Esophagus squamous epithelium (tissue), 5 donors: ENCODE results near the gene INSYN2B. TPM values are rescaled to one million over a fixed set of nuclear protein-coding genes. Genes with fewer than 3 reads are reported as not detected.

Experiments
- DNase-seq: peaks from one replicate; lab custom pipeline; 2025; lab: John Stamatoyannopoulos, UW
- H3K27ac ChIP-seq, 4 donors: fragments of 200-600 bp; sonication (generic); one replicate each; pipeline ENCODE4 v1.5.1; 2016 to 2019; ENCODE audit warnings: mild to moderate bottlenecking in 1 of 4
- H3K27me3 ChIP-seq, 4 donors: fragments of 200-600 bp; sonication (generic); 1 replicate in 3 of 4; 2 replicates in 1 of 4; pipeline versions ENCODE4 v1.5.1 to v1.6.0; 2017 to 2021; ENCODE audit warnings: antibody characterized with exemption in 1 of 4
- H3K36me3 ChIP-seq, 3 donors: fragments of 200-600 bp; sonication (generic); one replicate each; pipeline ENCODE4 v1.5.1; 2016 to 2019
- H3K4me1 ChIP-seq, 3 donors: fragments of 200-600 bp; sonication (generic); one replicate each; pipeline ENCODE4 v1.5.1; 2017 to 2019
- H3K4me3 ChIP-seq, 4 donors: fragments of 200-600 bp; sonication (generic); 1 replicate in 3 of 4; 2 replicates in 1 of 4; pipeline ENCODE4 v1.5.1; 2016 to 2019; ENCODE audit warnings: mild to moderate bottlenecking in 2 of 4, moderate library complexity in 1 of 4
- H3K9me3 ChIP-seq, 3 donors: fragments of 200-600 bp; sonication (generic); one replicate each; pipeline ENCODE4 v1.5.1; 2016 to 2019
- CTCF ChIP-seq, 6 experiments: fragments of 450-650 bp in 4 of 6; fragments of 200-600 bp in 2 of 6; sonication (generic) in 2 of 6; IDR thresholded peaks; one replicate each; pipeline ENCODE4 v1.5.1; 2016 to 2019; ENCODE audit warnings: antibody characterized with exemption in 6 of 6, mild to moderate bottlenecking in 4 of 6, moderate library complexity in 4 of 6
- POLR2A ChIP-seq, 4 donors: fragments of 450-650 bp; IDR thresholded peaks; one replicate each; pipeline ENCODE4 v1.6.1; 2017; ENCODE audit warnings: antibody characterized with exemption in 4 of 4, mild to moderate bottlenecking in 4 of 4, moderate library complexity in 3 of 4
- WGBS, 2 donors: methylation state at CpG; one replicate each; pipeline ENCODE4 v1.1.5; 2018; 5-methylcytosine and 5-hydroxymethylcytosine counted together
- intact Hi-C: fragments of 100-400 bp; cut with DNase I; formaldehyde crosslinking; loops from one replicate; pipeline ENCODE4 v1.15.0; 2022
- total RNA-seq, 4 donors: library from RNA; depleted of rRNA; stranded (reverse); fragments of >200 nt; gene quantifications; one replicate each; pipeline ENCODE4 v1.1.0, GENCODE V29; 2016
- donor health status: DM: yes; HTN: yes; CAD: no.

Gene INSYN2B
- total RNA-seq, 4 donors from 2014 or later: 0.09 TPM; not detected in 3

- H3K4me3 ChIP-seq: no peak overlapping the region
- no peaks in the 10 kb centered on the region for H3K4me1 ChIP-seq
- H3K27me3 ChIP-seq: no peaks in the 10 kb centered on the region
- H3K36me3 ChIP-seq: no peaks in the 10 kb centered on the region
- DNase-seq: no peak
- intact Hi-C loops: no loop called here
- no peaks in the 10 kb centered on the region for H3K9me3 ChIP-seq
- no peak overlapping the region for H3K27ac ChIP-seq
- TF ChIP-seq POLR2A (IDR thresholded peaks at IDR 0.05) (no peak), CTCF (IDR thresholded peaks at IDR 0.05) (no peak)
These were observed 147.4 kb downstream of the INSYN2B start for GRCh38 chr5:169832845-169833244.

GRCh38 chr5:169832304-169832703 is 148.0 kb downstream of the INSYN2B start:
- Histone ChIP-seq H3K4me3 (no peak overlapping the region), H3K27ac (no peak overlapping the region), H3K27me3 (no peaks in the 10 kb centered on the region), H3K36me3 (no peaks in the 10 kb centered on the region), H3K9me3 (no peaks in the 10 kb centered on the region), H3K4me1 (no peaks in the 10 kb centered on the region)
- WGBS, 2 donors: 45 to 97% methylated on average over 3 of the region's 3 CpGs
- no peak for DNase-seq
- intact Hi-C loops: no loop called here
- TF ChIP-seq CTCF (IDR thresholded peaks at IDR 0.05): no peak
- TF ChIP-seq POLR2A (IDR thresholded peaks at IDR 0.05): no peak

- no peaks in the 10 kb centered on the region for H3K36me3 ChIP-seq
- no peaks in the 10 kb centered on the region for H3K27me3 ChIP-seq
- TF ChIP-seq CTCF (IDR thresholded peaks at IDR 0.05): no peak
- TF ChIP-seq POLR2A (IDR thresholded peaks at IDR 0.05): no peak
- H3K4me3 ChIP-seq: no peak overlapping the region
- no peaks in the 10 kb centered on the region for H3K4me1 ChIP-seq
- no peak for DNase-seq
- WGBS, 2 donors: 24 to 37% methylated on average over 1 of the region's 1 CpG
- H3K9me3 ChIP-seq: no peaks in the 10 kb centered on the region
- no peak overlapping the region for H3K27ac ChIP-seq
- intact Hi-C loops: no loop called here
These were observed 149.0 kb downstream of the INSYN2B start for GRCh38 chr5:169831331-169831730.

- no peak for DNase-seq
- intact Hi-C loops: no loop called here
- H3K4me3 ChIP-seq: no peak overlapping the region
- 57 to 65% methylated on average over 4 of the region's 4 CpGs for WGBS, 2 donors
- TF ChIP-seq CTCF (IDR thresholded peaks at IDR 0.05) (no peak), POLR2A (IDR thresholded peaks at IDR 0.05) (no peak)
- H3K4me1 ChIP-seq: no peaks in the 10 kb centered on the region
- H3K9me3 ChIP-seq: no peaks in the 10 kb centered on the region
- no peak overlapping the region for H3K27ac ChIP-seq
- no peaks in the 10 kb centered on the region for H3K27me3 ChIP-seq
- H3K36me3 ChIP-seq: no peaks in the 10 kb centered on the region
These were observed 151.9 kb downstream of the INSYN2B start for GRCh38 chr5:169828385-169828784.

GRCh38 chr5:169827769-169828168 is 152.5 kb downstream of the INSYN2B start:
- intact Hi-C loops: no loop called here
- Histone ChIP-seq H3K27ac (no peak overlapping the region), H3K9me3 (no peaks in the 10 kb centered on the region), H3K36me3 (no peaks in the 10 kb centered on the region), H3K4me1 (no peaks in the 10 kb centered on the region), H3K27me3 (no peaks in the 10 kb centered on the region), H3K4me3 (no peak overlapping the region)
- 64 to 70% methylated on average over 3 of the region's 3 CpGs for WGBS, 2 donors
- DNase-seq: no peak
- TF ChIP-seq POLR2A (IDR thresholded peaks at IDR 0.05): no peak
- no peak for TF ChIP-seq CTCF (IDR thresholded peaks at IDR 0.05)
